CD1c-positive myeloid dendritic cell (primary cell): Measurements from ENCODE around the gene ADAM19.
A peak's percentile ranks its signal among the peaks of the same experiment; 100 is the strongest.

ENCODE experiments used
- DNase-seq: peaks from one replicate; pipeline ENCODE4 v3.0.0-alpha.2; 2016; ENCODE audit errors: extremely low spot score

Gene ADAM19

DNA sequence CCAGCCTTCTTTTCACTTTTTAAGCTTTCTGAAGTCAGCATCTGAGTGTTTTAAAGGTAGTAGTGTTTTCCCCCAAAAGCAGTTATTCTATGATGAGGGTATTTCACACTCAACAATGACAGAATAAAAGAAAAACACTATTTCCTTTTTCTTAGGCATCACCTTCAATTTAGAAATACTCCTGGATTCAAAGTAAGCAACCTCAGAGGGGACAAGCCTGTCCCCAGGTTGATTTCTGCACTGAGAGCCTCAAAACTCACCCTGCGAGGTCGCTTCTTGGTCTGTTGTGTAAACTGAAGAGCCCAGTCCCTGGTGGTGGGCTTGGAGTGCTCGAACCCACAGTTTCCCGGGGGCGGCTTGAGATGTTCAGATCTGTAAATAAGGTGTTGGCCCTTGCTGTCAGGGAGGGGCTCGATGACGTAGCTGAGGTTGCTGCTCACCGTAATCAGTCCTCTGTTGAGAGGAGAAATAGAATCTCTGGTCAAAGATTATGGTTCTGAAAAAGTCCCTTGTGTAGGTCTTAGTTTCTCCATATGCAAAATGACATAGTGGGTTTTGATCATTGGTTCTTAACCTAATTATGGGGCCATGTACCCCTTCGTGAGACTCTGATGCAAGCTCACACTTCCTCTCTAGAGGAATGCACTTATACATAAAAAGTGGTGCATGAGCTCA lies 55.9 kb downstream of the ADAM19 start:
- DNase-seq, result no peak

DNA sequence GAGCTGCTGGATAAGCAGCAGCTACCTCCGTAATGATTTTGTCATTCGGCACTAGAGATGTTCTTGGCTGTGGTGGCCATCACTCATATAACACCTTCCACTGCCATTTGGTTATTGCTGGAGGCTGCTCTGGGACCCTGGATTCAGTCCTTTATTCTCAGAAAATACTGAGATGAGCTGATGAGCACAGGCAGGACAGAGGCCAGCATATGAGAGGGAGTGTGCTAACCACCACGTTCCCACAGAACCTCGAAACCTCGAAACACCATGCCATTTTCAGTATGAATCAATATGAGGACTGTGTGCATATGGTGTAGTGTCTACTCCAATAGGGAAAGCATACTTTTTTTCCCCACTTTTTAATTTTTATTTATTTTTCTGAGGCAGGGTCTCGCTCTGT lies 56.6 kb downstream of the ADAM19 start:
- no peak for DNase-seq

DNA sequence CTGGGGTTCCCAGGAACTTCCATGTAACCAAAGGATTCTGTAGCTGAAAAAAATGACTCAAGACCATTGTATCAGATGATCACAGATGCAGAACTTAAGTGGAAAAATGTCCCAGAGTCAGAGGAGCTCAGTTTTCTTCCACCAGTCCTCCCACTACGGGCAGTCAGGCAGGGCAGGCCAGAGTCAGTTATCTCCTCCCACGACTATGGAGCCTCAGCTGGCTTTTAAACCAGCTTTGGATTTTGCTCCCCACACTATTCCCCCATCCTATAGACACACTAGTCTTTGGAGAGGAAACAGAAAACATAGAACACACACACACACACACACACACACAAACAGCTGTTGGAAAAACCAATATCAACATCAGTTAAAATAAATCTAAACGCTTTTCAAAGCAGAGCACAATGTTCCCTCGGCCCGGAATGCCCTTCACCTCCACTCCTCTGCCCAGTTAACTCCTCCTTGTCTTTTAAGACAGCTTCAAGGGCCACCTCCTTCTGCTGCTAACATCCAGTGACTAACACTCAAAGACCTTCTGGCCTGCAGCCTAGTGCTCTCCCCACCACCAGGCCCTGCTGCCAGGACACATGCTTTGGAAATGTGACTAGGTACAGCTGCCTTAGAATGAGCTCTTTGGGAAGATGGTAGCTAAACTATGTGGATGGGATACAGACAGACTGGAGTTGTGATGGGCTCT lies 58.8 kb downstream of the ADAM19 start:
- no peak for DNase-seq

DNA sequence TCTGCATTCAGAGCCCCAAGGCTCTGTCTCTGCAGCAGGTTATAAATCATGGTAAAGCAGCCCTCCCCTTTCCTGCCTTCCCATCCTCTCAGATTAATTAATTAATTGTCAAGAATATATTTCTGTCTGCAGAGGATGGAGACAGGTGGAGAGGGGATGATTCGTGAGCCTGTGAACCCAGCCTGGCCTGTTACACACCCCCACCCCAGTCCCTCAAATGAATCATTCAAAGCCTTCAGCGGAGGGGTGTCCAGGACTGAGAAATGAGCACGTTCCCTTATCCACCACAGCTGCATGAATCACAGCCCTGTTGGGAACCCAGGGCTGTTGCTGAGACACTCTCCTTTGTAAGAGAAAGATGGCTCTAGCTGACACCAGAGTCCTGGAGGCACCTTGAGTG lies 59.6 kb downstream of the ADAM19 start:
- DNase-seq, result no peak

DNA sequence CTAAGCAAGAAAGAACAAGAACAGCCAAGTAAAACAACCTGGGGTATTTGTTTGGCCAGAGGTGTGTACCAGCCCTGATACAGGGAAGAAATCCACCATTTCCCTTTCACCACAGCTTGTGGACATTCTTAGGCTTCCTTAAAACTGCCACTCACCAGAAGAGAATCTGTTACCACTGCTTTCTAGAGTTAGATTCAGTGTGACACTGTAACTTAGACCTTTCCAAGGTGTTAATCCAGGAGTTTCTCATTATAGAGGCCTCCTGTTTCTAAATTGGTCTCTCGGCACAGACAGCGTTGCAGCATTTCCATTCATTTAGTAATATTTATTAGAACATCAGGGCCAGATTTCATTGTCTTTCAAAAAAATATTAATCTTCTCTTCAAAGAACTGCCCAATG lies 60.6 kb downstream of the ADAM19 start:
- DNase-seq, result no peak

DNA sequence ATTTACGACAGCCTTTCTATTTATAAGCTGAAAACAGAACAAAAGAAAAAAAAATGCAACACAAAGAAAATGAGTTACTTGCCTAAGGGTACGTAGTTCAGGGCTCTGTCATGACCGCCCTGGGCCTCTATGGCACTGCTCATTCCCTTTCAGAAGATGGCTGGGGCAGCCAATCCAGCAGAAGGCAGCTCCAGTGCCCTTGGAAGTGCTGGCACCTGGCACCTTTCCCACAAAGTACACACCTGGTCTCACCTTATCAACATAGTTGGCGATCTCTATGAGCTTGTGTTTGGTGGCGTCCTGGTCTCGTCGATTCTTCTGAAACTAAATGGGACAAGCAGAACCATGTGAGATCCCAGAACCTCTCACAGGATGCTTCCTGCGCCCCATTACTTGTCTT lies 62.4 kb downstream of the ADAM19 start:
- no peak for DNase-seq

DNA sequence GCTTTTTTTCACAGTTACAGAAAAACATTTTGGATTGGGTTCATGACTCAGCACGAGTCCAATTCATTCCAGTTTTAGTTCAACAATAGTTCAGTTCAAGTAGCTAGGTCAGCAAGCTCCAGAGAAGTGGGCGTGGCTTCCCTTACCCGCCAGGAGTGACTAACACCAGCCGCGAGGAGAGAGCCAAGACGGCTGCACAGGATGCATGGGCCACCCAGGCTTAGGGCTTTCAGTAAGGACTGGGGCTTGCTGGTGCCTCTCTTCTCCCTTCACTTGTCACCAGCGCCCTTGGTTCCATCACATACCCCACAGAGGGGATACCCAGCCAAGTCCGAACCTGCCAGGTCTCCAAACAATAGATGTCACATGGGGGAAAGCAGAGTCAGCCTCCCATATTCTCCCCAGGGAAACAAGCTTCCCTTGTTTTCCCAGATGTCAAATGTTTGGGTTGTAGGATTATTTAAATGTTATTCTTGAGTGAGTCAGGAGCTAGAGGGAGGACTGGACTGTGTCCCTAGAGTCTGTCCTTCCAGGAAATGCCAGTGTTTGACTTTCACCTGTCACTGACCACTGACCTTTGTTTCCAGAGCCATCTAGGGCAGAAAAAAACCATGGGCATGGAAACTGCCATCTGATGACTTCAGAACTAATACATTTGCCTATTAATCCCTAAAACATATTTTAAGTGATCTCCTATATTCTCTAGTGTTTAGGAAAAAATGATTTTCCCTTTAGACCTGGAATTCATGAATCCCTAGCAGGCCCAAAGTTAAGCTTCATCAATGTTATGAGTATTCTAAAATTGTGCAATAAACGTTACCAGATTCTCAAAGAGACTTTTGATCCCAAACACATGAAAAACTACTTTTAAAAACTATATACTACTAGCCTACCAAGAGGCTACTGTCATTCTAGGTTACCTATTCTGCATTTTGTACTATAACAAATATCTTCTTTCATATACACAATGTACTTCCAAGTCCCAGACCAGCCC lies 63.6 kb downstream of the ADAM19 start:
- peak; percentile 84 for DNase-seq

DNA sequence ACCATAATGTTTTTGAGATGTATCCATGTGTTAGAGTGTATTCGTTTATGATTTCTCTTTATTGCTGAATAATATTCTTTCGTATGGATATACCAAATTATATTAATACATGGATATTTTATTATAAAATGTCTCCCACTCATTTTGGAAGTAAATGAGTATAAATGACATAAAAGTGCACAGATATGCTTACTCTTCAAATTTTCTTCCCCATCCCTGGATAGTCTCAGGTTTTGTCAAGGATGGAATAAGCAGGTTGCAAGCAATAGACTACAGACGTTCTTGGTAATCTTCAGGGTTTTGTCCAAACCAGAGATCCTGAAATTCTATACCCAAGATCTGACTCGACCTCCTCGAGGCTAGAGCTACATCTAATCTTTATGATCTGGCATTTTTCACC lies 64.9 kb downstream of the ADAM19 start:
- no peak for DNase-seq

DNA sequence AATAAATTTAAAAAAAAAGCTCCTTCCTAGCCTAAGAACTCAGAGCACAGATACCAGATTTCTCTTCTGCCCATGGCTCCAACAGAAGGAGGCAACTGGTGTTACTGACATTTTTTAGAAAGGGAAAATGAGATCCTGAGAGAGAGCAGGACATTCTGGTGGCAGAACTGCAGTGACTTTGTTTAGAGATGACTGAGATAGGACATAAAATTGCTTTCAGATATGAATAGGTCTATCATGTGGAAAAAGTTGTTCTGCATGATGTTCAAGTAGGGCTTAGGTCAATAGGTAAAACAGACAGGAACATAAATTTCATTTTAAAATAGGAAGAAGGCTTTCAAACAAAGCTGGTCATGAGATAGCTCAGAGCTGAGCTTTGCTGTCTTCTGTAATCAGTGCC lies 66.0 kb downstream of the ADAM19 start:
- no peak for DNase-seq

DNA sequence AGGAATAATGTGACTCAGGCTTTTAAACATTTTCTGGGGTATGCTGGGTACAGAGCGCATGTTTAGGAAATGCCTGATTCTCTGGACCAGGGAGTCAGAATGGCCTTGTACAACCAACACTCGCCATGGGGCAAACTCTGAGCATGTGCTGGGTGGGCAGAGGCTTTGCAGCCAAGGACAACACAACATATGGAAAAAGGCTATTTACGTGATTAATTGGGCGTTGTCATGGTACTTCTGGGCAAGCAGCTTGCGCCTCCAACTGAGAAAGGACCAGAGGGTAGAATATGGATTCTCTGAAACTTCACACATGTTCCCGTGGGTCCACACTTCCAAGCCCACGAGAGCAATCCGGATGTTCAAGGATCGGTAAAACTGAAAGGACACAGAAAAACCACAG lies 66.5 kb downstream of the ADAM19 start:
- no peak for DNase-seq

DNA sequence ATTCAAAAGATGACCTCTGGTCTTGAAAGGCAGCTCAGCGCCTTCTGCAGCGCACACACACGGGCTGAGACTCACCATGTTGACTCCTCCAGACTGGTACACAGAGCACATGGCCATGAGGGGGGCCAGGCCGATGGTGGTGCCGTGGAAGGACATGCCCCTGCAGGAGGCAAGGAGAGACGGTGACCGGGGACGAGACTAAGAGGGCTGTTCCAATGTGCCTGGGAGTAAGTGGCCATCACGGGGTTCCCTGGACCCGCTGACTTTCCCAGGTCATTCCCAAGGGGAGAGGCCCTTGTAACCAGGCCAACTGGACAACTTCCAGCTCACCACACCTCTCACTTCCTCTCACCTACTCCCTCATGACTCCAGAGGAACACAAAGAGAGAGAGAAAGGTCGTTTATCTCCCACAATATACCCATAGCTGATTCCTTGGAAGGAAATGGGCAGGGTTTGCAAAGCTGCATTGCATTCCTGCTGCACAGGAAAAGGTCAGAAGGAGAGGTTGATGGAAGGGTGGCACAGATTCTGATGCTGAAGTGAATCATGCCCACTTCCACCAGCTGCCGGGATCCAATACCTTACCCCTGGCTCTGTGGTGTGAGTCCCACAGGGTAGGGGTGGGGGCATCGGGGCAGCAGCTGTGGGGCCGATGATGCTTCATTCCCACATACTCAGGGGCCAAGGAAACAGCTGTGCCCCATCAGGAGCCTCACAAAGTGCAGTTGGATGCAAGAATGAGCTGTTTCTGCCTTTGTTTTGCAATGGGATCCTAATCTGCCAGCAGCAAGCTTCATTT lies 68.4 kb downstream of the ADAM19 start:
- no peak for DNase-seq

DNA sequence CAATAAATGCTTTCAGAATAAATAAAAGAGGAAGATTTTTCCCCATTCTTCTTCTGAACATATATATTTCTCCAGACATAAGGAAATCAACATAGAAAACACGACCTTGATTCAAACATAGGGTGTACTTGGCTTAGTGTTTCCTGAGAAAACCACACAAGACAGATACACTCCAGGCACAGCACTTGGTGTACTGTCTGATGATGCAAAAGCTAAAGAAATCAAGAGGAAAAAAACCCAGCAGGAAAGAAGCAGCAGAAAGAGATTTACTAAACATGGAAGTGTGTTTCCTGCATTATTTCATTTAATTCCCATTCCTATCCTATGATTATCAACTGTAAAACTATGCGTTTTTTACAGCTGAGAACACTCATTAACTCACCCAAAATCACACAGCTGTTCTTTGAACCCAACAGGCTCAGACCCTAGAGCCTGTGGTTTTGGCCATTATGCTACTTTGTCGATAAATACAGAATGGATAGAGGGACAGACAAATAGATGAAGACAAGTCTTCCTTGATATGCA lies 69.4 kb downstream of the ADAM19 start:
- DNase-seq, result no peak

DNA sequence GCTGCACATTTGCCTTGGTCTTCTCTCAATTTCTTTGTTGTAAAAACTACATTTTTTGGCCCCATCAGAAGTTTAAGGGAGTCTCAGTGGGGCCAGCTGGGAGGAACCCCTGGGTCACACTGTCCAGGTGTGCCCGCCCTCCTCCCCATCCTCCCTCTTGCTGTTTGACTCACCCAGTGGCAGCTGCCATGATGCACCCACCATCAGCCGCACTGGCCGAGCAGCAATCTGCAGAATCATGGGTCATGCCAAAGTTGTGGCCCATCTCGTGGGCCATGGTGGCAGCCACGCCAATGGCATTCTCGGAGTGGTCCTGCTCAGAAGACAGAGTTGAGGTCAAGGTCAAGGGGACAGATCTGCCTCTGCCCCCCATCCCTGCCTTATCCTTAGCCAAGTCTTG lies 70.1 kb downstream of the ADAM19 start:
- DNase-seq, result no peak

DNA sequence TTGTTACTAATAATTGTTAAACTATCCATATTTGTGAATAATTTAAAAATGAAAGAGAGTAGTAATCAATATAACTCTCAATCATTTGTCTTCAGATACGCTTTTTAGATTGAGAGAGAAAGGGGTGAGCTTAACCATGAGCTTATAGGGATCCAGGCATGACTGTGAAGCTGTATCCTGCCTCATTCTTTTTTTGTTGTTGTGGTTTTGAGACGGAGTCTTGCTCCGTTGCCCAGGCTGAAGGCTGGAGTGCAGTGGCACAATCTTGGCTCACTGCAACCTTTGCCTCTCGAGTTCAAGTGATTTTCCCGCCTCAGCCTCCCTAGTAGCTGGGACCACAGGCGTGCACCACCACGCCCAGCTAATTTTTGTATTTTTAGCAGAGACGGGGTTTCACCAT lies 71.5 kb downstream of the ADAM19 start:
- DNase-seq, result no peak

DNA sequence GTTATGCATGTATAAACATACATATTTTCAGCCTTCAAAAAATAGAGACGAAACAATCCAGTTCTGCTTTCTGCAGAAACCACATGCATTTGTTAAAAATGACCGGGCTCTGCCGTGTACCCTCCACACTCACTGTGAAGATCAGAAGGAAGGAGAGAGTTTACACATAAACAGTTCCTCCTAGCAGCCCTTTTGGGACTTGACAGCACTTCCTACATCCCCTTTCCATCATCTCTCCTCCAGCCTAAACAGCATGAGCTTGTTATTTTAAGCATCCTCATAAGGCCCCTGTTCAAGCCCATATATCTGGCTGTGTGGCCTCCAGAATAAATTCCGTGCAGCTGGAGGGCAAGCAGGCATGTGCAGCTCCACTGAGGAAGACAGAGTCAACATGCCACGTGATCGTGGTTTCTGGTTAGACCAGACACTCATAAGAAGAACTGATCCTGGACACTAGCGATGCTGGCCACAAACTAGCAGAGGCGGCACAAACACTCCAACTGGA lies 73.4 kb downstream of the ADAM19 start:
- peak; percentile 83 for DNase-seq

DNA sequence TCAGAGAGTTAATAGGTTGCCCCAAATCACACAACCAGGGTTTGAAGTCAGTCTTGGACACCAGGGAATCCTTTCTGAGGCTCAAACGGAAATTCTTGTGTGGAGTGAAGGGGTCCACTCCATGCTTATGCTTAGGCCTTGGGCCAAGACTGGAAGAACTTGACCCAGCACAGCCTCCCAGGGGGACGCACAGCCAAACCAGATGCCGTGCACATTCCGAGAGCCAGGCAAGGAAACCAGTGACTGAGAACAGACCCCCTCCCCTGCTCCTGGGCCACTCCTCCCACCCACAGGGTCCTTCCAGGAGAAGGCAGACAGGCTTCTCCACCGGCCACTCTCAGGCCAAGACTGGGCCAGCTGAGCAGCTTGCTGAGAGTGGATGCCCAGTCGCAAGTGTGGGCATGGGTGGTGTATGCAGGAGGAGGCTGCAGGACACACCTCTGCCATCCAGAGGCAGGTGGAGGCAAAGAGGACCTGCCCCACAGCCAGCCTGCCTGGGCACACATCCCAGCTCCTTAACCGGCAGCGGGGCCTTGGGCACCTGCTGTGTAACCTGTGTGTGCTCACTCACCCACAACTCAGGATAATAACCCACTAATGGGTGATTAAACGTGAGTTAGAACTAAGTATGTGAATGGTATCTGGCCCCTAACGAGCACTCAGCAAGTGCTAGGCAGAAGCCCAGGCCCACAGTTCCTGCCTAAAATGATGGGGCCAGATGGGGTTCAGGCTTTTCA lies 77.5 kb downstream of the ADAM19 start:
- no peak for DNase-seq

DNA sequence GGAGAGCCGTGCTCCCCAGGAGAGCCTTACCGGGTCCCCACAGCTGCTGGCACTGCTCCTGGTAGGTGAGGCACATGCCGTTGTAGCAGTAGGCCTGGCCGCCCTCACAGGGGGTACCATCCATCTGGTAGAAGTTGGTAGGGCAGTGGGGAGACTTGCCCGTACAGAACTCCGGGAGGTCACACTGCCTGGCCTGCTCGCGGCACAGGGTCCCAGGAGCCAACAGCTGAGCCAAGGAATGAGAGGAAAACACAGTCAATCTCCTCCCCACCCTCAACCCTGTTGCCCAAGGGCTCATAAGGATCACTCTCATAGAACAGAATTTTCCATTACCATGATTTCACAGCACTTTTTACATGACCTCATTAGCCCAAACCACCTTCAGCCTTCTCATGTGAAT lies 78.7 kb downstream of the ADAM19 start:
- DNase-seq, result no peak

DNA sequence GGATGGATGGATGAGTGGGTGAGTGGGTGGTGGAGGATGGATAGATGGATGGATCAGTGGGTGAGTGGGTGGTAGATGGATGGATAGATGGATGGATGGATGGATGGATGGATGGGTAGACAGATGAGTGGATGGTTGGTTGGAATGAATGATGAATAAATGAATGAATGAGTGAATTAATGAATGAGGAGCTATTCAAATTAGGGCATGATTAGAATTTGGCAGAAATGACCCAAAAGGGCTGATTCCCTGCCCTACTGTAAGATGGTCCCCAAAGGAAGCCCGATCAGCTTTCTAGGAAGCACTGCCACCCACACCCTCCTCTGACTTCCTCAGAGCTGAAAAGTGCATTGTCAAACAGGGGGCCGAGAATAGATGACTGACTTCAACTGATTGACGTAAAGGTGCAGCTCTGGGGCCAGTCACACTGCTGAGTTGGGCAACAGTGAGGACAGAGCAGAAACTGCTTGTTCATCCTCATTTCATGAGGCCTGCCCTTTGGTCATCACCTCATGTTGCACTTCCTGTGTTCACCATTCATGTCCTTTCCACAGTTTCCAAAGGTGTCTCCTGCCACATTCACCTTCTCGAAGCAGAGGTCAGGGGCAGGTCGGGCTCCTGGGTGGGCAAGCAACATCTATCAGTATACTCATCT lies 81.3 kb downstream of the ADAM19 start:
- DNase-seq, result peak; percentile 94

DNA sequence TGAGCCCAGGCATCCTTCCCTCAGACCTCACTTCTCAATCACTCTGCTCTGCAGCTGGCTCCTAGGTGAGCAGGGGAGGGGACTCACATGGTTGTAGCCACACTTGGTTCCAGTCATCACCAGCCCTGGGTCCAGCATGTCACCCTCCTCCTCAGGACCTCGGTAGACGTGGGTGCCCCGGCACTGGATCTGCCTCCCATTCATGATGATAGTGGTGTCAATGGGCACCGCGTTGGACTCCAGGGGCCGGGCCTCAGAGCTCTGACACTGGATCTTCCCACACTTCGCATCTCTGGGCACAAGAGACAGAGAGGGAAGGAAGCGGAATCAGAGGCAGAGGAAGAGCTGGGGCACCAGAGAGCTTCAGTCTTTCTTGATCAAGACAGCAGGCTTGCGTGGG lies 82.7 kb downstream of the ADAM19 start:
- DNase-seq, result no peak

DNA sequence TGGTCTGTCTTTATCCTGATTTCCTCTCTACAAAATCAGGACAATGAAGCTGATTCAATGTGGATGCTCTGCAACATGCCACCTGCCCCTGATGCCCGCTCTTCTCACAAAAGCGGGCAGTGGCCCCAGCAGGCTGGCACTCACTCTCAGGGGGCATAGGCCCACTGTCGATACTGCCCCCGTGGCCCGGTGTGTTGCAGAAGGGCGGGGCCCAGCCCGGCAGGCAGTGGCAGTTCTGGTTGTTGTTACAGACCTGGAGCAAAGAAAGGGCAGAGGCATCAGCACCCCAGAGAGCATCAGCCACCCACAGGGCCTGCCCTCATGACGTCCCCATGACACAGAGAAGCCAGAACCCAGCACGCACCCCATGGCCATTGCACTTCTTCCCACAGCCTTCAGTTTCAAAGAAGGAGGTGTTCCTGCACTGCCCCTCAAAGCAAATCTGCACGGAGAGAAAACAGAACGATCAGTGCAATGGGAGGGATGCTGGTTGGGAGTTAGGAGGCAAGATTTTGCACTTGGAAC lies 84.0 kb downstream of the ADAM19 start:
- DNase-seq, result no peak
